Activated CD4-positive, alpha-beta memory T cell treated with anti-CD3 and anti-CD28 coated beads for 36 hours (primary cell): ENCODE measurements around the gene RNF133. TPM values are rescaled to one million over a fixed set of nuclear protein-coding genes. Genes with fewer than 3 reads are reported as not detected.

Experiments used
- CTCF ChIA-PET: fragments of 350-600 bp; sonication (Branson Sonifier 250); formaldehyde crosslinking; loops from one replicate; lab custom pipeline; 2021; ENCODE audit warnings: antibody characterized with exemption, inconsistent platforms; lab: Charles Lee
- POLR2A ChIA-PET: fragments of 350-600 bp; sonication (Branson Sonifier 250); formaldehyde crosslinking; loops from one replicate; lab custom pipeline; 2021; ENCODE audit warnings: antibody characterized with exemption; lab: Charles Lee
- DNase-seq: peaks from one replicate; pipeline ENCODE4 v3.0.0-alpha.2; 2020
- H3K27ac Mint-ChIP-seq: one replicate; pipeline ENCODE4 v1.8.0; 2021; ENCODE audit warnings: mixed read lengths
- H3K27me3 Mint-ChIP-seq: one replicate; pipeline ENCODE4 v1.8.0; 2021; ENCODE audit warnings: mixed read lengths
- H3K36me3 Mint-ChIP-seq: one replicate; pipeline ENCODE4 v1.8.0; 2021; ENCODE audit warnings: mixed read lengths
- H3K4me1 Mint-ChIP-seq: one replicate; pipeline ENCODE4 v1.8.0; 2021; ENCODE audit warnings: low read depth, mixed read lengths
- H3K4me3 Mint-ChIP-seq: one replicate; pipeline ENCODE4 v1.8.0; 2021; ENCODE audit warnings: mild to moderate bottlenecking, mixed read lengths
- H3K9me3 Mint-ChIP-seq: one replicate; pipeline ENCODE4 v1.8.0; 2021; ENCODE audit warnings: mixed read lengths
- intact Hi-C: fragments of 100-400 bp; cut with micrococcal nuclease; formaldehyde crosslinking; loops from one replicate; pipeline ENCODE4 v1.15.1; 2023
- total RNA-seq, 2 experiments: library from RNA; stranded (reverse); gene quantifications; one replicate each; pipeline ENCODE4 v1.2.3, GENCODE V29; 2021

Gene RNF133
- total RNA-seq, 2 experiments from 2014 or later: not detected

- no peak overlapping the region for H3K4me3 Mint-ChIP-seq
- POLR2A ChIA-PET: no interaction called here
These were observed 35.2 kb downstream of the RNF133 start for GRCh38 chr7:122663733-122664132.

GRCh38 chr7:122658856-122659255, 40.1 kb downstream of the RNF133 start:
- H3K4me3 Mint-ChIP-seq: no peak overlapping the region
- no peak for DNase-seq
- ChIA-PET POLR2A (no interaction called here), CTCF (no interaction called here)
- no peaks in the 10 kb centered on the region for H3K36me3 Mint-ChIP-seq
- intact Hi-C loops: no loop called here
- H3K4me1 Mint-ChIP-seq: no peaks in the 10 kb centered on the region
- no peaks in the 10 kb centered on the region for H3K27me3 Mint-ChIP-seq
- H3K27ac Mint-ChIP-seq: no peak overlapping the region
- H3K9me3 Mint-ChIP-seq: peaks cover 10% of the 10 kb centered on the region

More at GRCh38 chr7:122663733-122664132, 35.2 kb downstream of the RNF133 start:
- no peaks in the 10 kb centered on the region for H3K27me3 Mint-ChIP-seq
- H3K4me1 Mint-ChIP-seq: no peaks in the 10 kb centered on the region
- peaks cover 4% of the 10 kb centered on the region for H3K9me3 Mint-ChIP-seq
- no peak overlapping the region for H3K27ac Mint-ChIP-seq
- H3K36me3 Mint-ChIP-seq: no peaks in the 10 kb centered on the region
- intact Hi-C loops: no loop called here
- CTCF ChIA-PET: no interaction called here
- no peak for DNase-seq

GRCh38 chr7:122653685-122654084, 45.2 kb downstream of the RNF133 start:
- DNase-seq: no peak
- no peaks in the 10 kb centered on the region for H3K4me1 Mint-ChIP-seq
- no peak overlapping the region for H3K4me3 Mint-ChIP-seq
- POLR2A ChIA-PET: no interaction called here
- H3K27ac Mint-ChIP-seq: no peak overlapping the region
- H3K9me3 Mint-ChIP-seq: peaks cover 10% of the 10 kb centered on the region
- H3K27me3 Mint-ChIP-seq: no peaks in the 10 kb centered on the region
- intact Hi-C loops: no loop called here
- CTCF ChIA-PET: no interaction called here
- H3K36me3 Mint-ChIP-seq: no peaks in the 10 kb centered on the region

- Mint-ChIP-seq H3K36me3 (no peaks in the 10 kb centered on the region), H3K4me1 (no peaks in the 10 kb centered on the region), H3K4me3 (no peak overlapping the region), H3K27ac (no peak overlapping the region), H3K9me3 (peaks cover 10% of the 10 kb centered on the region), H3K27me3 (no peaks in the 10 kb centered on the region)
- no peak for DNase-seq
- POLR2A ChIA-PET: no interaction called here
- intact Hi-C loops: no loop called here
- CTCF ChIA-PET: no interaction called here
These were observed 46.0 kb downstream of the RNF133 start for GRCh38 chr7:122652876-122653275.

- Mint-ChIP-seq H3K4me1 (no peaks in the 10 kb centered on the region), H3K27me3 (no peaks in the 10 kb centered on the region), H3K36me3 (no peaks in the 10 kb centered on the region), H3K9me3 (peaks cover 4% of the 10 kb centered on the region), H3K4me3 (no peak overlapping the region), H3K27ac (no peak overlapping the region)
- intact Hi-C loops: no loop called here
- DNase-seq: no peak
- ChIA-PET POLR2A (no interaction called here), CTCF (no interaction called here)
These were observed 47.5 kb downstream of the RNF133 start for GRCh38 chr7:122651451-122651850.

Other genes starting within 250 kb of the RNF133 start
- gene RNF148, start 3.8 kb upstream of the RNF133 start, total RNA-seq: not detected
- not detected for gene CADPS2, start 187.3 kb upstream of the RNF133 start, total RNA-seq